HG03442 (cell line): ENCODE results near the gene F13A1.
"Not testable (repeated sequence)": the region's sequence is repeated elsewhere in the genome, so short reads cannot be mapped to it uniquely, and the experiment has no call there.

Source experiments
- ATAC-seq: cut with Tn5 transposase; IDR thresholded peaks from one replicate; pipeline ENCODE4 v1.9.1; 2021; ENCODE audit warnings: mild to moderate bottlenecking, moderate library complexity; ENCODE audit not compliant: unreplicated experiment

Gene F13A1

DNA sequence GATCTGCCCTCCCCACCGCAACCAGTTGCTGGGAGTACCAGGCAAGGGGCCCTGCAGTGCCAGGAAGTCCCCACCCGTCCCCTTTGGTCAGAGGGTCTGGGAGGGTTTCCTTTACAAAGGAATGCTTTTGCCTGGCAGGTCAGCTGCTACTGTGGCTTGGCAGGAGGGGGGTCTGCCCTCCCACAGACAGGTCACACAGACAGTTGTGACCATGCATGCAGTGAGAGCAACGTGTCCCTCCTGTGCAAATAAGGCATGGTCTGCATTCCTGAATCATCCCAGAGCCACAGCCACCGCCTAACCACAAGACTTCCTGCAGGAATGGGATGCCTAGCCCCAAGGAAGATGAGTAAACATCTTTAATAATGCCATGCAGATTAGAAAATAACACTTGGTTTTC is 439 bp upstream of the F13A1 start:
- ATAC-seq, result no peak

DNA sequence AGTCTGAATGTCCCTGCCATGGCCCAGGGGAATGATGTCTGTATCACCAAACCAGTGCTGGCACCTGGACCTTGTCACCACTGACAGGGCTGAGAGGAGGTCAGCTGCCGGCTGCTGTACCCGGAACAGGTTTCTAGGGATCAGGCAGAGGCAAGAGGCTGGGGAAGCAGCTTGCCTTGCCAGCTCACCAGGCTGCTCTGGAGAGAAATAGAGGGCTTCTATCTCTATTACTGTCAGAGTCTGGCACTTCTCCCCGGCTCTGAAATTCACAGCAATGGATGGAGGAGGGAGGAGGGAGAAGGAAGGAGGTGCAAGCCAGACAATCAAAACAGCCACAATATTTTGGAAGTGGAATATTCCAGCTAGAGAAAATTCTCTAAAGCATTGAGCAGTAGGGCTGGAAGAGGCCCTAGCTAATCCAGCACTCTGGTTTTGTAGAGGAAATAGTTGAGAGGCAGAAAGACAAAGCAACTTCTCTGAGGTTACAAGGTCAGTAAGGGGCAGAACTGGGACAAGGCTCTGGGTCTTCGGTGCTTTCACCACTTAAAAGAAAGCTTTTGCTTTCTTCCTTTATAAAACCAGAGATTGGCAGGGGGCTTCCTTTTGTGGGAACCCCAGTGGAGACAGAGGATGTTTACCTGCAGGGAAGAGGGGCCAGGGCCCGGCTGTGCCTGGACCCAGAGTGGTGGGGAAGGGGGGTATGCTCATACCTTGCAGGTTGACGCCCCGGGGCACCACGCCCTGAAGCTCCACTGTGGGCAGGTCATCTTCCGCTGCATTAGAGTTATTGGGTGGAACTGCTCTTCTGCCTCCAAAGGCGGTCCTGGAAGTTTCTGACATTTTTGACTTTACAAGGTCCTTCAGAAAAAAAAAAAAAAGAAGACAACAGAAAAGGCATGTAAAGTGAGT is 2.4 kb downstream of the F13A1 start:
- ATAC-seq, result no peak

DNA sequence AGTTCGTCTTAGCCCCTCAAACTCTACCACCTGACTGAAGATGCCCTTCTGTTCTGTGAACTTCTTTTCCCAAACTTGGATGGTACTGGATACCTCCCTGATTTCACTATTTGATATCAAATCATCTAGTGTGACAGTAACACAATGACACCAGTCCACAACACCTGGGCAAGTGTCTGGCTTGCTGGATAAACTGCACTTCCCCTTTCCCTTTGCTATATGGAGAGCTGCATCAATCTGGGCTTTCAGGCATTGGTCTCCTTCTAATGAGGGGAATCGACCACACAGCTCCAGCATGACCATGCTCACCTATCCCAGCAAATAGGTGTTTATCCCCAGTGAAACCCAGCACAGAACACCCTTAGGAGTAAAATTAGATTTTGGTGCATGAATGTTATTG is 3.1 kb downstream of the F13A1 start:
- no peak for ATAC-seq

DNA sequence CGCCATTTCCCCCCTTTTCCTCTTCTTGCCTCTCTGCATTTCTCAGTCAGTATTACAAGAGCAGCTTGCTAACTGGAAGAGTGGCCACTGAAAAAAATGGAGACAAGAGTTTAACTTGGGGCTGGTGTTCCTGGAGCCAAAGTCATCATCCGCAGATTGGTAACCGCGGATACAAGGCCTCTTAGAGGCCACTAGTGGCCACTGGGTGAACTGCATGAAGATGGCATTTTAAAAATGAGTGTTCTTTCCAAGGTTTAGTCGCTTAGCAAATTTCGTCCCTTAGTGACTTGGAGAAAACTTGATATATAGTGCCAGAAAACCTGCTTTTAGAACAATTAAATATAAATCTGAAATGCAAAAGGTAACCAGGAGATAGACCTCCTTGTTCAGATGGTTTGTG is 4.8 kb downstream of the F13A1 start:
- ATAC-seq, result no peak

DNA sequence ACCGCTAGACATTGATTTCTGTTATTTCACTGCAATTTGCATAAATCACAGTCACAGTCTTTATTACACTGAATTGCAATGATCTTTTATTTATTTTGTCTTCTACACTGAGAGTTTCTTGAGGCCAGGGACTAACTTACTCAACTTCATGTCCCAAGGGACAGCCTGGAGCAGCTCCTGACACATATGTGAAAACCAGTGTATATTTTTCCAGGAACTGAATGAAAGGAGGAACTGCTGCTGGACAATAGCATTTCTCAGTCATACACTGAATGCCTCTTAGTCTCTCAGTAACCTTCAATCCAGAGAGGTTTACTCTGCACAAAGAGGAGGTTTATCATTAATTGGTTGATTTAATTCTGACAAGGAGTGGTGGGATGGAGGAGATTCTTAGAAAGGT is 5.9 kb downstream of the F13A1 start:
- ATAC-seq, result no peak

DNA sequence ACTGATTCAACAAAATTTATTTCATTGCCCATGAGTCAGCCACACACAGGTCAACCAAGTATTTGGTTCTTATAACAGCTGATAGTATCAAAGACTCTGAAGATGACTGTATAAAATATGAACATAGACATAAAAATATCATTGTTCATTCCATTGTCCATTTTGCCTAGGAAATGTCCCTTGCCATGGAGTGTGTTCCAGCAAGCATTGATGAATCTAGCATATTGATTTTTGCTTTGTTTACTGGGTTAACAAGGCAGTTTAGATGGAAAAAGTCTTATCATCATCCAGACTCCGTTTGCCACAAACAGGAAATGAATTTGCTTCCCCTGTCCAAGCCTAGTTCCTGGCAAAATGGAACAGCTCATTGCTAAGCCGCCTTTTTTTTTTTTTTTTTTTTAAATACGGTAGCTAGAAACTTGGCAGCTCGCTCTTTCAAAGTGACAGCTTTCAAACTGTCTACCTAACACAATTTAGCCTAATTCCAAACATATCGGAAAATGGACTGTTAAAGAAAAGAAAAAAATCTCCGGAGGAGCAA is 7.5 kb downstream of the F13A1 start:
- ATAC-seq, result no peak

DNA sequence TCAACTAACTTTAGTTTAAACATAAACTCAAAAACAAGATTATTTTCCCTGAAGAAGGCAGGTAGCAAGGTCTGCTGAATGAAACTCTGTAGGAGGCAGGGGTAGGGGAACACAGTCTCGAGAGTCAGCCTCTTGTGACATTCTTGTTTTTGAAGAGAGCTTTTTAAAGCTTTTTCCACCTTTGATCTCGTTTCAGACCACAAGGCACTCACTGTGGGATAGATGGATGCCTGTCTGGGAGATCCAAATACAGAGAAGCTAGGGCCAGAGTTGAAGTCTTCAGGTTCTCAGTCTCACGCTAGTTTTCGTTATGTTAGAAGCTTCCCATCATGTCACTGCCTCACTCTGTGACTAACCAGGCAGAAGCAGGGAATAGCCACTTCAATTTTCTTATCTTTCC is 14.9 kb downstream of the F13A1 start:
- no peak for ATAC-seq

DNA sequence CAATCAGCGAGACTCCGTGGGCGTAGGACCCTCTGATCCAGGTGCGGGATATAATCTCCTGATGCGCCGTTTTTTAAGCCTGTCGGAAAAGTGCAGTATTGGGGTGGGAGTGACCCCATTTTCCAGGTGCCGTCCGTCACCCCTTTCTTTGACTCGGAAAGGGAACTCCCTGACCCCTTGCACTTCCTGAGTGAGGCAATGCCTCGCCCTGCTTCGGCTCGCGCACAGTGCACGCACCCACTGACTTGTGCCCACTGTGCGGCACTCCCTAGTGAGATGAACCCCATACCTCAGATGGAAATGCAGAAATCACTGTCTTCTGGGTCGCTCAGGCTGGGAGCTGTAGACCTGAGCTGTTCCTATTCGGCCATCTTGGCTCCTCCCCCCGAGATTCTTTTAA is 20.1 kb downstream of the F13A1 start:
- ATAC-seq, result not testable (repeated sequence)

DNA sequence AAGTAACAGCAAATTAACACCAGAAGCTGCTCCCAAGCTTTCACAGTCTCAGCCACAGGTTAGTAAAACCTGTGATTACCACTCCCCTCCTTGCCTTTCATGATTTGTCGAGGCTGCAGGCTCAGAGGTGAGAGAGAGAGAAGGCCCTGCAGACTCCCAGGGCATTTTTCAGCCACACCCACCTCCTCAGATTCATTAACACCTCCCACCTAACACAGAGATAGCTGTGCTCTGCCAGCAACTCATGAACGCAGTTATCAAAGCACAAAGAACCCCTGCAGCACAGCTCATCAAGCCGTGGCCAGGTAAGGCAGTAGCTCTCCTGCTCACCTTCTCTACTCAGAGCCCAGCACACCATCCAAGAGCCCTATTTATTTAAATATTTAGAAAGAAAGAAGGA is 27.1 kb downstream of the F13A1 start:
- ATAC-seq, result no peak

DNA sequence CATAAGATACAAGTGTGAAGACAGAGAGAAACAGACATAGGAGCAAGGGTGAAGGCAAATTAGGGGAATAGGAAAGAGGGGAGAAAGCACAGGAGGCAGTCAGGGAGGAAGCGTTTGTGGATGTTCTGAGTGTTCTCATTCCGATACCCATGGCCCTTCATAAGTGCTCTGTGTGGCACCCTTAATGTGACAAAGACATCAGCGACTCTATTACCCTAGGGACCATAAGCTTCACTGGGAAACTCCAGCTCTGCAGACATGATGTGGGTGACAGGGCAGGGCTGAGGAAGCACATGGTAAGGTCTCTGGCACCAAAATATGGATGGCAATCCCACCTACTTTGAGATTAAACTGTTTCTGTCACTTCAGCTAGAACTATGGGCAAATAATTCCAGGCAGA is 33.0 kb downstream of the F13A1 start:
- no peak for ATAC-seq

DNA sequence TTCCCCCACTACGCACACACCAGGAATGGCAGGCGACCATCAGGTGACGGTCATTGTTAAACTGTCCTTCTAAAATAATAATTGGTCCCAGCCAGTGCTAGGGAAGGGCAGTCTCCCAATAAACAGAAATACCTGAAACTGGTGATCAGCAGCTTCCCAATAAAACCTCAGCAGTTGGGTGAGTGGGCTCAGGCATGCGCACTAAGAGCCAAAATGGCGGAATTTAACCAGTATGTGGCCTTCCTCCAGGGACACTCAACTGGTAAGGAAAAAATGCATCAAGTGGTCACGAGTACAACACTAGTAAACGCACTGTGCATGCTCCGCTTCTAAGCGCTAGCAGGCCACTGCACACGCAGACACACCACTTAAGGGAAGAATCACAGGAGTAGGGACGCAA is 34.8 kb downstream of the F13A1 start:
- ATAC-seq, result no peak

DNA sequence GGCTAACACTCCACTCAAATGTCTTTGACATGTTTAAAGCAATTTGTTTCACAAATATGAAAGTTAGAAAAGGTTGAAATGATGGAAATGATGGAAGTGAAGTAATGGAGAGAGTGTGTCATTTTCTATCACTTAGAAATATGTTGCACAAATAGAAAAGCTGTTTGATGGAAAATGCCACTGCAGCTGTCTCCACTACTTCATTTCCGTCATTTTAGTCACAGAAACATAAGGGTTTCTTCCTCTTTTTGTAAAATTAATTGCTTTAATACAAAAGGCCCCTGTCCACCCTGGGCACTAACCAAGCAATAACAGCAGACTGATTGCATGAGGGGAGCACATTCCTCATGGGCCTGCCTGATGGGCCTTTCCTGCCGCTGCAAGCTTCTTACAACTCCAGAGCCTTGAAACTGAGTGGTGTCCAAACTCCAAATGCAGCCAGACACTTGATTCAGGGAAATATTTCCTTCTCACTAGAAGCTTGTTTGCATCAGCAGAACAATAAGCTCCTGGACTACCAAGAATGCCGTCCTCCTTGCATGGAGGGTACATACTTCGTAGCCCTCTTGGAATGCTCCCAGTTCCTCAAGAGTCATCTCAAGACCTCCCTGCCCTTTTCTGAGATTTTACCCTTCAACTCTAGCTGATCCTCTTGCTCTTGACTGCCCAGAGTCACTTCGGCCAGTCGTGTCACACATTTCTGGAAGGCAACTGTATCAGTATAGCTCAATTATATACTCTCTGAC is 36.1 kb downstream of the F13A1 start:
- ATAC-seq, result no peak

DNA sequence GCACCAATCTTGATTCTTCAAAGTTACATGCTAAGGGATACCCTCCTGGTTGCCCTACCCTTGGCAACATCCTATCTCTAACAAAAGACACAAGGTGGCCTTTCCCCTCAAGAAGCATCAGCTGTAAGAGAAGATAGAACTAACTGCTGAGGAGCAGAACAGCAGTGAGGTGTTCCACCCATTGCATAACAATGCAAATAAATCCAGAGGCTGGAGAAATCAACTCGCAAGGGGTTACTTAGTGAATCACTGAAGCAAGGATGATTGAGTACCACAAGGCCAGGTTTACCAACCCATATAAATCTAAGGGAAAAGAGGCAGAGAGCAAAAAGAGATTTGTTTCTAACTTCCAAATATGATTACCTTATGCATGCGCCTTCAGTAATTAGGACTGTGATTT is 36.7 kb downstream of the F13A1 start:
- no peak for ATAC-seq

DNA sequence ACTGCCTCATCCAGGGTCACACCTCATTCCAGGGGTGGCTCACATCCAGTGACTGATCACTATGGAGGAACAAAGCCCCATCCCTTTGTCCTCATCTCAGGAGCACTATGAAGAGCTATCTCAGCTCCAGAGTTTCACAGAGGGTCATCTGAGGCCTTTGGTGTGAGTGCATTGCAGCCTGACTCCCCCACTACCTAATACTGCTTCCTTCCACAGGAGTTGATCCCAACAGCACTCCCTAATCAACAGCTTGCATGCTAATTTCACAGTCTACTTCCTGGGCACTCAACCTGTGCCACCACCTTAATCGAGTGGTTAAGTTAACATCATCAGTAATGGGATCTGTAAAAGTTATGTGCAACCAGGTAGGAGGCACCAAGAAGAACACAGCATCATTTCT is 37.7 kb downstream of the F13A1 start:
- no peak for ATAC-seq

DNA sequence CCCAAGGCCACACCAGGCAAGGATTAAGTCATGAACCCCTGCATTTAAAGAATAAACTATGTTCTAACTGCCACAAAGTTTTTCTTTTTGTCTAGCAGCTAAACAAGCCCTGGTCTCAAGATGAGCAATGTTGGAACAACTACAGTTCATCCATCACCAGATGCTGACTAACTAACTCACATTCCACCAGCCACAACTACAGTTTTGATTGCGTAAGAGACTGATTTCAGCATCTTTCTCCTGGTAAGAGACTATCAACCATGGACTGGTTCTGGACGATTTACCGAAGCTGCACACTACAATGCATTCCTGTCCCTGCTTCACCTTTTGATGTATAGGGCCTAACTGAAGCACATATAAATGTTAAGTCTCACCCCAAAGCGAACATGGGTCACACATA is 43.0 kb downstream of the F13A1 start:
- no peak for ATAC-seq

DNA sequence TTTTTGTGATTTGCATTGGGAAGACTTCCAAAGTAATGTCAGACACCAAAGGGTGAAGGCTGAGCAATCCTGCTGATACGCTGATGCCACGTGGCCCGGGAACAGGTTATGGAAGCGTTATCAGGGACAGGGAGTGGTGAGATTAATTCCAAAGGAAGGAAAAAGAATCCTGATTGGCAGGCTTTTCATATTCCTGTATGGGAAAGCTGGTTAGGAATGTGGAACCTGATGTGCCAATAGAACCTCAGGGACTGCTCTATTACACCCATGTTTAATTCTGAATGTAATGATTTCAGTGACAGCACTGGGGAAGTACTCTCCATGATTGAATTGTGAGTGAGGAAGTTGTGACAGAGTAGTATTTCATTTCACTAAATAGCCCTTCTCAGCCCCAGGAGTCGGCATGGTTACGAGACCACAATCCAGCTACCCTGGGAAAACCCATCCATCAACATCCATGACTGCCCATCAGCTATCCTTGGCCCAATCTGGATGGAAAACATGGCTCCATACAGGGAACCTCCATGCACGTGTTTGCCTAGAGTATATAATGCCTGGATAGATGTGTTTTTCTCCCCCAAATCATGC is 49.4 kb downstream of the F13A1 start:
- ATAC-seq, result no peak

DNA sequence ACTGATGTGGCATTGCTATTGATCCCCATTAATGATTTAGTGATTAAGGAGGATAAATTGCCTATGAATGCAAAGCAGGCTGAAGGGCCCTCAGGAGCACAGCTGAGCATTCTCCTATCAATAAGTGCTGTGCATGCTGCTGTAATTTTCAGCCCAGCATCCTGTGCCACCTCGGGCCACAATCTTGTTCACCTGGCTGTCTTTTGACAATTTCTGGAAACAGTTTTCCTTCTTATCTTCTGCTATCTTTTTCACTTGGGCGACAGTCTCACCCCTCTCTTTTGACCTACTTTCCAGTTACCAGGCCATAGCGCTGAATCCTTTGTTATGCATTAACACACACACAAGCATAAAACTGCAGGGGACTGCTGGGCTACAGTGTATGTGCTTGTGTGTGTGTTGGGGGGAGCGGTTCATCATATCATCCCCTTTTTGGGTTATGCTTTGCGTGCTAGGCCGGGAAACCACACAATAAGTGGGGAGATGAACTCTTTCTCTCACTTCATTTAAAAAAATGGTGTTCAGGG is 60.2 kb downstream of the F13A1 start:
- no peak for ATAC-seq

DNA sequence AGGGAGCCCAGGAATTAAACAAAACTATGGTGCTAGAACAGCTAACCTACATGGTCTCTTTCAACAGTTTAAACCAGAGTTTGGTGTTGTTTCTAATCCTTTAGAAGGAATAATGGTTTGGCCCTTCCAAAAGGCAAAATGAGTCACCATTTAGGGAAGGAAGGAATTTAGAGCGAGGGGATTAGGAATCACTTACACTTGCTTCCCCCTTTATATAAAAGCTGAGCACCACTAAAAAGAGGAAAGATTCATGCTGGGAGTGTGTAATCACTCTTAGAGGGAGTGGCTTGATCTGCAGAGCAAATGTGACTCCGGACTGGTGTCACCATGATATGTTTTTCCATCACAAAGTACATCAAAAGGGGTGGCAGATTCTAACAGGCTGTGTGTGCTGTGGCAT is 63.6 kb downstream of the F13A1 start:
- ATAC-seq, result no peak

DNA sequence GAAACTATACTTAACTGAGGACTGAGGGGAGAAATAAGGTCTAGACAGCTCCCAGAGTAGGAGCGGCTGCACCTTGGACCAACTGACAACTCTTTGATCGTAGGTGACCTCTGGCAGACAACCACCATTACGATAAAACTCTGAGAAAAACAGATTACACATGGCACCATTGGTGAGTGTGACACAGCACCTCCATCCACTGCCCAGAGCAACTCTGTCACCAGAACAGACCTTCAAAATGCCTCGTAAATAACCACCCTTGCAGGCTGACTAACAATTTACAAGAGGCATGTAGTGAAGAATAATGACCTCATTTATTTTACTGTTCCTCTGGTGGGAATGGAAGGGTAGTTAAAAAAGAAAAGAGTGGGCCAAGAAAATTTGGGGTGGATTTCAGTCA is 64.2 kb downstream of the F13A1 start:
- ATAC-seq, result no peak

DNA sequence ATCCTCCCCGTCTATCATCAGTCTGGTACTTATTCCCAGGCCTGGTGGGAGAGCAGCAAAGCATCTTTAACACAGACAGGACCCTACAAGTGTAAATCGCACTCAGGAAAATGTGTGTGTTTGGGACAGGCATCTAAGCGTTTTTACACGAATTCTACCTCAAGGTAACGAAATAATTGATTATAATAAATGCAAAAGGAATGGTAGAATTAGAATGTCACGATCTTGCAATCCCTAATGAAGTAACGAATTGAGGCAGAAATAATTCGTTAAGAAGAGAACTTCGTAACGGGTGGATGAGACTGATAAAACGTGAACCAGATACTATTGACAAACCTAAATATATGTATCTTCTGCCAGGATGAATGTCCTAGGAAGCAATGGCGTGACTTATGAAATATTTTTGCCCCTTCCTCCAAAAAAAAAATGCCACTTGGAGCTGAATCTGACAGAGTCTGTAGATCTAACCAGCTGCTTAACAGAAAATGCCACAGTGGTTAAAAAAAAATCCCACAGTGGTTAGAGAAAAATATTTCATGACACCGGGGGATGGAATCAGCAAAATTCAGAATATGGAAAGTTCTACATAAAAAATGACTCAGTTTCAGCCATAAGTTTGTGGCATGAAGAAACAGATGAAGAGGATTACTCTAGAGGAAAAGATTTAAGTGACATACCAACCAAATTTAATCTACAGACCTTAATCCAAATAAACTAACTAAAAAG is 68.7 kb downstream of the F13A1 start:
- ATAC-seq, result no peak

DNA sequence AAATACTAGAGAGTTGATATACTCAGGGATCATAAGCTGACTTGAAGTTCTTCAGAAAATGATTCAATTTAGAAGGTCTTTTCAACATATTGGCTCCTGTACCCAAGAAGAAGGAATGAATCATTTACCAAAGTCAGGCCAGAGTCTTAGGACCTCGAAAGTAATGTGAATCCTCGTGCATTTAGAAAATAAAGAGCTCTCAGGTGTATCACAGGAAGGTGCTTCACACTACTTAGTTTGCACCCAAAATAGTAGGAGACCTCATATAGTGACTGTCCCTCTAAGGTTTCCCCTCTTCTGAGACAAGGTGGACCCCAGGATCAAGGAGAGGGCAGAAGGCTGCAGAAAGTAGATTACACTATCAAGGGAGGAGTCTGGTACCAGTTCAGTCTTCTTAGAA is 71.8 kb downstream of the F13A1 start:
- no peak for ATAC-seq
